RWPE2 (cell line): ENCODE measurements around the gene ALX4.

Source experiments
- ATAC-seq: fragments of 200-7000 bp; cut with Tn5 transposase; 3 replicates; pipeline ENCODE4 v1.9.1; 2021; ENCODE audit warnings: low read depth
- DNase-seq: peaks from one replicate; pipeline ENCODE4 v3.0.0-alpha.2; 2020; ENCODE audit warnings: low spot score
- H3K27ac ChIP-seq: fragments of 450-650 bp; 2 replicates; pipeline ENCODE4 v1.5.1; 2017; ENCODE audit warnings: mild to moderate bottlenecking; ENCODE audit not compliant: poor library complexity, severe bottlenecking
- H3K27me3 ChIP-seq: fragments of 250-450 bp; sonication (Bioruptor Pico); 2 replicates; pipeline ENCODE4 v1.5.1; 2021; ENCODE audit warnings: mild to moderate bottlenecking, moderate library complexity; ENCODE audit not compliant: insufficient read depth, poor library complexity, severe bottlenecking
- H3K36me3 ChIP-seq: fragments of 250-450 bp; sonication (Bioruptor Pico); 2 replicates; pipeline ENCODE4 v1.5.1; 2020; ENCODE audit warnings: low read depth, mild to moderate bottlenecking, moderate library complexity
- H3K4me1 ChIP-seq: fragments of 250-450 bp; sonication (Bioruptor Pico); 2 replicates; pipeline ENCODE4 v1.5.1; 2021; ENCODE audit warnings: mild to moderate bottlenecking, moderate library complexity; ENCODE audit not compliant: insufficient read depth, poor library complexity, severe bottlenecking
- H3K4me3 ChIP-seq: fragments of 250-450 bp; sonication (Bioruptor Pico); 2 replicates; pipeline ENCODE4 v1.5.1; 2021; ENCODE audit warnings: mild to moderate bottlenecking, moderate library complexity; ENCODE audit not compliant: severe bottlenecking
- H3K9me3 ChIP-seq: fragments of 250-450 bp; sonication (Bioruptor Pico); 2 replicates; pipeline ENCODE4 v1.5.1; 2021; ENCODE audit warnings: mild to moderate bottlenecking, moderate library complexity; ENCODE audit not compliant: severe bottlenecking
- CTCF ChIP-seq: fragments of 450-650 bp; IDR thresholded peaks from one replicate; pipeline ENCODE4 v1.5.1; 2017; ENCODE audit warnings: mild to moderate bottlenecking, moderate library complexity; ENCODE audit not compliant: poor library complexity, severe bottlenecking

Gene ALX4

GRCh38 chr11:44351898-44352498 is 42.1 kb upstream of the ALX4 start:
- Histone ChIP-seq H3K9me3 (no peaks in the 10 kb centered on the region), H3K4me1 (no peaks in the 10 kb centered on the region), H3K27ac (no peak overlapping the region), H3K36me3 (no peaks in the 10 kb centered on the region), H3K27me3 (no peaks in the 10 kb centered on the region), H3K4me3 (no peak overlapping the region)
- no peak for TF ChIP-seq CTCF
- DNase-seq, result no peak
- ATAC-seq, result no peak

- no peak for DNase-seq
- no peak for TF ChIP-seq CTCF
- H3K27me3 ChIP-seq, result no peaks in the 10 kb centered on the region
These were observed 41.2 kb upstream of the ALX4 start for GRCh38 chr11:44351006-44351660.

GRCh38 chr11:44349328-44349727 is 39.4 kb upstream of the ALX4 start:
- ATAC-seq (no peak), DNase-seq (no peak)
- Histone ChIP-seq H3K4me3 (no peak overlapping the region), H3K27ac (no peak overlapping the region), H3K27me3 (no peaks in the 10 kb centered on the region), H3K4me1 (no peaks in the 10 kb centered on the region), H3K9me3 (no peaks in the 10 kb centered on the region), H3K36me3 (no peaks in the 10 kb centered on the region)
- no peak for TF ChIP-seq CTCF

More at GRCh38 chr11:44351006-44351660, 41.2 kb upstream of the ALX4 start:
- Histone ChIP-seq H3K4me3 (no peak overlapping the region), H3K36me3 (no peaks in the 10 kb centered on the region), H3K9me3 (no peaks in the 10 kb centered on the region), H3K4me1 (no peaks in the 10 kb centered on the region), H3K27ac (no peak overlapping the region)
- no peak for ATAC-seq

GRCh38 chr11:44348721-44349120 is 38.8 kb upstream of the ALX4 start:
- Histone ChIP-seq H3K27ac (no peak overlapping the region), H3K9me3 (no peaks in the 10 kb centered on the region), H3K27me3 (no peaks in the 10 kb centered on the region), H3K36me3 (no peaks in the 10 kb centered on the region), H3K4me1 (no peaks in the 10 kb centered on the region), H3K4me3 (no peak overlapping the region)
- no peak for TF ChIP-seq CTCF
- ATAC-seq (no peak), DNase-seq (no peak)

- Histone ChIP-seq H3K27me3 (no peaks in the 10 kb centered on the region), H3K27ac (no peak overlapping the region), H3K9me3 (no peaks in the 10 kb centered on the region), H3K4me1 (no peaks in the 10 kb centered on the region), H3K36me3 (no peaks in the 10 kb centered on the region), H3K4me3 (no peak overlapping the region)
- TF ChIP-seq CTCF, result no peak
- DNase-seq (no peak), ATAC-seq (no peak)
These were observed 38.2 kb upstream of the ALX4 start for GRCh38 chr11:44348114-44348513.
